ENCODE results near the gene HEPACAM2. TPM values are rescaled to one million over a fixed set of nuclear protein-coding genes. Genes with fewer than 3 reads are reported as not detected.

HEPACAM2 gene
- total and polyA plus RNA-seq, 2 of the 8 experiments (the other 6 are each of a cell fraction or from before 2014, with no cell fraction given), result not detected

GRCh38 chr7:93235541-93235940 lies 9.3 kb upstream of the HEPACAM2 start:
- Histone ChIP-seq H3K4ac (replicated peaks; ENCODE audit: insufficient read length, low read depth, low read length) (no peak overlapping the region), H3K27me3 (replicated peaks in 1 of 4; ENCODE audit: control insufficient read depth in 3 of 4, extremely low read depth in 1 of 4, insufficient read depth in 3 of 4, low read length in 3 of 4) (no peaks in the 10 kb centered on the region), H4K8ac (ENCODE audit: extremely low read depth, insufficient read depth, low read length) (no peak overlapping the region), H3K9me3 (ENCODE audit: insufficient read depth in 2 of 2, low read depth in 1 of 2, low read length in 1 of 2) (no peaks in the 10 kb centered on the region), H3K23me2 (ENCODE audit: low read depth, low read length) (peaks cover 4% of the 10 kb centered on the region; the same call in 1 of the 2 replicates), H4K20me1 (replicated peaks in 1 of 2; ENCODE audit: control insufficient read depth in 1 of 2, insufficient read depth in 2 of 2, low read length in 2 of 2) (no peaks in the 10 kb centered on the region), H4K5ac (ENCODE audit: insufficient read length, low read depth, low read length) (no peak overlapping the region), H2AK5ac (ENCODE audit: low read depth, low read length) (no peak overlapping the region), H2BK15ac (ENCODE audit: low read length) (no peak overlapping the region), H3K36me3 (ENCODE audit: control insufficient read depth in 2 of 4, insufficient read depth in 4 of 4, low read length in 3 of 4) (no peaks in the 10 kb centered on the region), H3K9ac (replicated peaks in 1 of 4; ENCODE audit: extremely low read depth in 1 of 4, low read depth in 3 of 4, low read length in 3 of 4) (no peak overlapping the region), H3K79me1 (ENCODE audit: low read depth, low read length) (no peaks in the 10 kb centered on the region; the same call in 1 of the 2 replicates), H2BK12ac (ENCODE audit: low read depth, low read length) (no peak overlapping the region), H3K27ac (ENCODE audit: low read depth, low read length) (no peak overlapping the region), H3K4me2 (ENCODE audit: insufficient read depth in 1 of 2, low read depth in 2 of 2, low read length in 2 of 2) (no peak overlapping the region), H3K56ac (replicated peaks; ENCODE audit: insufficient read length, low read depth, low read length) (no peak overlapping the region), H2BK5ac (ENCODE audit: low read depth, low read length) (no peak overlapping the region), H3K14ac (ENCODE audit: insufficient read length) (no peak overlapping the region), H2BK120ac (replicated peaks; ENCODE audit: low read depth, low read length) (no peak overlapping the region), H3K23ac (ENCODE audit: insufficient read length) (no peak overlapping the region), H2AFZ (ENCODE audit: low read length) (no peak overlapping the region), H2BK20ac (ENCODE audit: low read length) (no peak overlapping the region), H3K4me1 (replicated peaks in 1 of 4; ENCODE audit: control insufficient read depth in 3 of 4, insufficient read depth in 4 of 4, low read length in 3 of 4) (peaks cover 0 to 3% (median 0%) of the 10 kb centered on the region in 4 experiments; a peak in 1 of 7 replicates), H4K91ac (replicated peaks; ENCODE audit: insufficient read length, low read length) (no peak overlapping the region), H3K79me2 (ENCODE audit: control insufficient read depth in 1 of 2, insufficient read depth in 2 of 2, low read length in 2 of 2) (peaks cover 0 to 21% of the 10 kb centered on the region in 2 experiments; a peak in 2 of 4 replicates), H3K18ac (ENCODE audit: extremely low read depth, low read length) (no peak overlapping the region), H3K4me3 (ENCODE audit: extremely low read depth in 1 of 4, insufficient read depth in 2 of 4, low read depth in 3 of 4, low read length in 4 of 4) (no peak overlapping the region)
- ChIA-PET POLR2A (ENCODE audit: partially characterized antibody) (no interaction called here), CTCF (ENCODE audit: partially characterized antibody) (interaction anchor here (0.6 to 2.9 kb wide), 2 partner anchors 10 to 49 kb away, joined by 3 to 13 read pairs; no protein-coding TSS in a partner anchor)
- no peak for FAIRE-seq
- 78% methylated on average over 2 of the region's 2 CpGs; no CpG with 5 or more reads in 1 of the 2 experiments for WGBS, 2 experiments (ENCODE audit: extremely low coverage in 1 of 2, insufficient coverage in 1 of 2, insufficient read length in 1 of 2, insufficient replicate concordance in 2 of 2, low coverage in 1 of 2, low lambda C conversion rate in 2 of 2, missing lambda C conversion rate in 1 of 2)
- DNase-seq (ENCODE audit: low read depth in 1 of 2, low spot score in 2 of 2), result no peak
- TF ChIP-seq SAP30 (IDR thresholded peaks at IDR 0.05; ENCODE audit: insufficient read depth, insufficient replicate concordance, low read length) (no peak), CHD1 (IDR thresholded peaks at IDR 0.05; ENCODE audit: low read depth, low read length) (no peak), EP300 (IDR thresholded peaks at IDR 0.05; ENCODE audit: borderline replicate concordance in 1 of 2, low read depth in 2 of 2, low read length in 2 of 2) (no peak), SP1 (IDR thresholded peaks at IDR 0.05; ENCODE audit: low read depth, low read length) (no peak), PHF8 (conservative IDR thresholded peaks at IDR 0.05; ENCODE audit: low read depth, low read length) (no peak), CHD2 (IDR thresholded peaks at IDR 0.05; ENCODE audit: low read length) (no peak), JUN (IDR thresholded peaks at IDR 0.05; ENCODE audit: low read depth, low read length) (no peak), KDM1A (IDR thresholded peaks at IDR 0.05; ENCODE audit: borderline replicate concordance, low read length) (no peak), GABPA (IDR thresholded peaks at IDR 0.05; ENCODE audit: borderline replicate concordance, insufficient read depth, low read length) (no peak), CTCF (IDR thresholded peaks at IDR 0.05; ENCODE audit: control extremely low read depth in 1 of 3, insufficient read depth in 1 of 3, low read depth in 1 of 3, low read length in 3 of 3) (no peak), CBX5 (IDR thresholded peaks at IDR 0.05; ENCODE audit: low read depth, low read length) (no peak), JUND (IDR thresholded peaks at IDR 0.05; ENCODE audit: low read length) (no peak)
